Keratinocyte (primary cell): Measurements from ENCODE around the gene NARS2. TPM values are rescaled to one million over a fixed set of nuclear protein-coding genes. Genes with fewer than 3 reads are reported as not detected.

Source experiments
- DNase-seq: peaks from one replicate; pipeline ENCODE4 v3.0.0-alpha.2; 2011; ENCODE audit warnings: low read depth, missing footprints, low spot score
- FAIRE-seq: peaks from 2 replicates; lab custom pipeline; 2011; peaks lifted over from hg19 to GRCh38; lab: Jason Lieb, UNC
- H2AFZ ChIP-seq: 2 replicates; pipeline ENCODE4 v1.6.0; 2012; ENCODE audit warnings: low read length, control low read depth, inconsistent platforms; ENCODE audit not compliant: control insufficient read depth
- H3K27ac ChIP-seq: 2 replicates; pipeline ENCODE4 v1.5.1; 2011; ENCODE audit warnings: low read length; ENCODE audit not compliant: control insufficient read depth, insufficient read depth
- H3K27me3 ChIP-seq: 3 replicates; pipeline ENCODE4 v1.6.0; 2011; ENCODE audit warnings: low read length; ENCODE audit not compliant: control insufficient read depth, insufficient read depth; ENCODE audit errors: extremely low read depth
- H3K36me3 ChIP-seq, 2 experiments: 2 replicates in 1 of 2; 3 replicates in 1 of 2; pipeline ENCODE4 v1.5.1; 2011; ENCODE audit warnings: low read length in 2 of 2, mild to moderate bottlenecking in 1 of 2; ENCODE audit not compliant: control insufficient read depth in 2 of 2, insufficient read depth in 2 of 2; ENCODE audit errors: extremely low read depth in 1 of 2
- H3K4me1 ChIP-seq: 3 replicates; pipeline ENCODE4 v1.5.1; 2011; ENCODE audit warnings: low read length; ENCODE audit not compliant: control insufficient read depth, insufficient read depth; ENCODE audit errors: extremely low read depth
- H3K4me2 ChIP-seq: 3 replicates; pipeline ENCODE4 v1.6.0; 2011; ENCODE audit warnings: low read depth, low read length; ENCODE audit not compliant: control insufficient read depth, insufficient read depth; ENCODE audit errors: extremely low read depth
- H3K4me3 ChIP-seq, 3 experiments: fragments of 200-600 bp in 1 of 3; sonication (generic) in 1 of 3; 2 replicates in 2 of 3; 3 replicates in 1 of 3; pipeline ENCODE4 v1.5.1; 2011 to 2016; ENCODE audit warnings: low read length in 3 of 3, mild to moderate bottlenecking in 3 of 3, control low read depth in 2 of 3, inconsistent platforms in 1 of 3, low read depth in 1 of 3, mixed read lengths in 1 of 3, mixed run types in 1 of 3, moderate library complexity in 1 of 3; ENCODE audit not compliant: control insufficient read depth in 2 of 3, insufficient read depth in 2 of 3; ENCODE audit errors: extremely low read depth in 1 of 3
- H3K79me2 ChIP-seq: 2 replicates; pipeline ENCODE4 v1.6.0; 2012; ENCODE audit warnings: low read length; ENCODE audit not compliant: control insufficient read depth, insufficient read depth
- H3K9ac ChIP-seq: 3 replicates; pipeline ENCODE4 v1.6.0; 2011; ENCODE audit warnings: low read length; ENCODE audit not compliant: control insufficient read depth, insufficient read depth; ENCODE audit errors: extremely low read depth
- H3K9me1 ChIP-seq: 3 replicates; pipeline ENCODE4 v1.6.0; 2011; ENCODE audit warnings: low read length; ENCODE audit not compliant: control insufficient read depth, insufficient read depth; ENCODE audit errors: extremely low read depth
- H3K9me3 ChIP-seq: 2 replicates; pipeline ENCODE4 v1.5.1; 2012; ENCODE audit warnings: low read depth, low read length; ENCODE audit not compliant: control insufficient read depth
- H4K20me1 ChIP-seq: 3 replicates; pipeline ENCODE4 v1.6.0; 2011; ENCODE audit warnings: low read length; ENCODE audit not compliant: control insufficient read depth, insufficient read depth; ENCODE audit errors: extremely low read depth
- EZH2 ChIP-seq: IDR thresholded peaks from one replicate; pipeline ENCODE4 v1.6.1; 2012; ENCODE audit warnings: inconsistent platforms, mild to moderate bottlenecking, low read length, moderate library complexity
- dilution Hi-C: fragments of 300-500 bp; cut with MboI; formaldehyde crosslinking; loops from one replicate; pipeline ENCODE4 v1.7.0; 2020; ENCODE audit warnings: low sequenced_read_pairs; ENCODE audit not compliant: extremely low pct_ligation_motif_present
- polyA plus RNA-seq, 5 experiments: library from polyadenylated mRNA; depleted of rRNA in 3 of 5; stranded (reverse) in 3 of 5; stranded (forward) in 1 of 5; unstranded in 1 of 5; fragments of >200 nt; gene quantifications; 1 replicate in 1 of 5; 2 replicates in 3 of 5; 3 replicates in 1 of 5; pipeline versions ENCODE4 v1.2.1 to v1.2.3, GENCODE V29; 2011 to 2012; ENCODE audit warnings: missing spikeins in 2 of 5, low read depth in 1 of 5, low replicate concordance in 1 of 5
- TF ChIP-seq, protein P1 (sequence below), 3 experiments: IDR thresholded peaks in 1 of 3; conservative IDR thresholded peaks in 1 of 3; optimal IDR thresholded peaks in 1 of 3; 2 replicates in 2 of 3; 3 replicates in 1 of 3; pipeline versions ENCODE3 to v1.5.1; 2011; ENCODE audit warnings: low read length in 3 of 3, mild to moderate bottlenecking in 3 of 3, moderate library complexity in 2 of 3, control low read depth in 1 of 3, inconsistent platforms in 1 of 3; ENCODE audit not compliant: insufficient read depth in 2 of 3; ENCODE audit errors: extremely low read depth in 1 of 3

The NARS2 gene
- polyA plus RNA-seq, 1 donor (not counting 4 experiments of a cell fraction or from before 2014, with no cell fraction given), result 28.8 TPM

DNA sequence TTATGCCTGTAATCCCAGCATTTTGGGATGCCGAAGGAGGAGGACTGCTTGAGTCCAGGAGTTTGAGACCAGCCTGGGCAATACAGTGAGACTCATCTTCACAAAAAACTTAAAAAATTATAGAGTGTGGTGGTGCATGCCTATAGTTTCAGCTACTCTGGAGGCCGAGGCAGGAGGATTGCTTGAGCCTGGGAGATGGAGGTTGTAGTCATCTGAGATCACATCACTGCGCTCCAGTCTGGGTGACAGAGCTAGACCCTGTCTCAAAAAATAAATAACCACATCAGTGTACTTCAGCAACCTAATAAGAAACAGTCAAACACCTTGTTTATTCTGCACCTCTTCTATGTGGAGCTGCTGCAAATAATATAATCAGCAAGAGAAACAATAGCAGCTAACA, 1.4 kb downstream of the NARS2 start:
- Histone ChIP-seq H3K27me3 (no peaks in the 10 kb centered on the region), H3K9me3 (no peaks in the 10 kb centered on the region), H3K4me2 (peak overlapping the region; percentile 97), H3K36me3 (peaks cover 0 to 10% of the 10 kb centered on the region in 2 experiments), H3K9me1 (no peaks in the 10 kb centered on the region), H2AFZ (no peak overlapping the region), H3K9ac (peak overlapping the region; percentile 92), H3K79me2 (peaks cover 22% of the 10 kb centered on the region), H3K27ac (peak overlapping the region; percentile 86), H3K4me3 (peak overlapping the region; percentile 72 to 95 (median 75)), H3K4me1 (peaks cover 12% of the 10 kb centered on the region), H4K20me1 (no peaks in the 10 kb centered on the region)
- FAIRE-seq, result no peak
- dilution Hi-C loops, result no loop called here
- TF ChIP-seq, protein P1, sequence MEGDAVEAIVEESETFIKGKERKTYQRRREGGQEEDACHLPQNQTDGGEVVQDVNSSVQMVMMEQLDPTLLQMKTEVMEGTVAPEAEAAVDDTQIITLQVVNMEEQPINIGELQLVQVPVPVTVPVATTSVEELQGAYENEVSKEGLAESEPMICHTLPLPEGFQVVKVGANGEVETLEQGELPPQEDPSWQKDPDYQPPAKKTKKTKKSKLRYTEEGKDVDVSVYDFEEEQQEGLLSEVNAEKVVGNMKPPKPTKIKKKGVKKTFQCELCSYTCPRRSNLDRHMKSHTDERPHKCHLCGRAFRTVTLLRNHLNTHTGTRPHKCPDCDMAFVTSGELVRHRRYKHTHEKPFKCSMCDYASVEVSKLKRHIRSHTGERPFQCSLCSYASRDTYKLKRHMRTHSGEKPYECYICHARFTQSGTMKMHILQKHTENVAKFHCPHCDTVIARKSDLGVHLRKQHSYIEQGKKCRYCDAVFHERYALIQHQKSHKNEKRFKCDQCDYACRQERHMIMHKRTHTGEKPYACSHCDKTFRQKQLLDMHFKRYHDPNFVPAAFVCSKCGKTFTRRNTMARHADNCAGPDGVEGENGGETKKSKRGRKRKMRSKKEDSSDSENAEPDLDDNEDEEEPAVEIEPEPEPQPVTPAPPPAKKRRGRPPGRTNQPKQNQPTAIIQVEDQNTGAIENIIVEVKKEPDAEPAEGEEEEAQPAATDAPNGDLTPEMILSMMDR (optimal IDR thresholded peaks at IDR 0.05 in 1 of 3, IDR thresholded peaks at IDR 0.05 in 1 of 3, conservative IDR thresholded peaks at IDR 0.05 in 1 of 3; ENCODE audit: extremely low read depth in 1 of 3, insufficient read depth in 2 of 3, low read length in 3 of 3), result no peak
- no peak for TF ChIP-seq EZH2
- DNase-seq, result no peak

DNA sequence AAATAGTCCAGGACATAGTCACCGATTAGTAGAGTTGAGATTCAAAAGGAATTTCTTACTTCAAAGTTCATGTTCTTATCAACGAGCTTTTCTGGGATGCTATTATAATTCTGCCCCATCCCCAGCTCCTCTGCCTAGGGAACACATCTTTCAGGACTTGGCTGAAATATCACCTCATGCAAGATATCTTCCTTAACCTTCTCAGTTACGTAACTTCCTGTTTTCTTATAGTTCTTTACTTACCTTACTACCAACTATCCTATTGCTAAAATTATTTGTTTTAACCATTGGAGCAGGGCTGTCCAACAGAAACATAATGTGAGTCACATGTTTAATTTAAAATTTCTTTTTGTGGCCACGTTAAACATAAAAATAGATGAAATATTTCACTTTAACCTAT, 2.3 kb downstream of the NARS2 start:
- Histone ChIP-seq H3K27me3 (no peaks in the 10 kb centered on the region), H2AFZ (no peak overlapping the region), H3K36me3 (peaks cover 0 to 10% of the 10 kb centered on the region in 2 experiments), H3K9ac (no peak overlapping the region), H3K4me1 (peaks cover 20% of the 10 kb centered on the region), H4K20me1 (no peaks in the 10 kb centered on the region), H3K4me2 (no peak overlapping the region), H3K4me3 (no peak overlapping the region), H3K9me3 (no peaks in the 10 kb centered on the region), H3K9me1 (no peaks in the 10 kb centered on the region), H3K79me2 (peaks cover 22% of the 10 kb centered on the region), H3K27ac (no peak overlapping the region)
- TF ChIP-seq, protein P1 (optimal IDR thresholded peaks at IDR 0.05 in 1 of 3, IDR thresholded peaks at IDR 0.05 in 1 of 3, conservative IDR thresholded peaks at IDR 0.05 in 1 of 3; ENCODE audit: extremely low read depth in 1 of 3, insufficient read depth in 2 of 3, low read length in 3 of 3), result no peak
- TF ChIP-seq EZH2, result no peak
- dilution Hi-C loops, result no loop called here
- DNase-seq, result no peak
- no peak for FAIRE-seq
